MCF 10A (cell line): Measurements from ENCODE around the gene PARVB. TPM values are rescaled to one million over a fixed set of nuclear protein-coding genes. Genes with fewer than 3 reads are reported as not detected.

ENCODE experiments used
- BruUV-seq: library from RNA; stranded (reverse); fragments of 400-500 nt; replicated peaks from 2 replicates; lab custom pipeline; 2021; lab: Mats Ljungman, UMichigan
- CTCF ChIA-PET: fragments of 300-600 bp; sonication (Branson Sonifier 250); formaldehyde crosslinking; extraction: SDS; loops from one replicate; lab custom pipeline; 2021; ENCODE audit warnings: antibody characterized with exemption, inconsistent platforms; lab: Yijun Ruan, JAX
- POLR2A ChIA-PET: fragments of 300-600, 350-650 bp; sonication (Branson Sonifier 250); formaldehyde crosslinking; extraction: SDS; loops from one replicate; lab custom pipeline; 2020; ENCODE audit warnings: antibody characterized with exemption, inconsistent platforms; lab: Yijun Ruan, JAX
- DNase-seq: peaks from one replicate; pipeline ENCODE4 v3.0.0-alpha.2; 2018; ENCODE audit not compliant: unreplicated experiment
- H3K27ac Mint-ChIP-seq: one replicate; pipeline ENCODE4 v1.8.0; 2022; ENCODE audit warnings: mild to moderate bottlenecking, low read depth, mixed read lengths; ENCODE audit not compliant: unreplicated experiment
- H3K27me3 Mint-ChIP-seq: one replicate; pipeline ENCODE4 v1.8.0; 2022; ENCODE audit warnings: mixed read lengths; ENCODE audit not compliant: insufficient read depth, unreplicated experiment
- H3K36me3 Mint-ChIP-seq: one replicate; pipeline ENCODE4 v1.8.0; 2022; ENCODE audit warnings: mild to moderate bottlenecking, moderate library complexity, mixed read lengths; ENCODE audit not compliant: insufficient read depth, unreplicated experiment
- H3K4me1 Mint-ChIP-seq: one replicate; pipeline ENCODE4 v1.8.0; 2022; ENCODE audit warnings: mixed read lengths; ENCODE audit not compliant: insufficient read depth, unreplicated experiment
- H3K4me3 Mint-ChIP-seq: one replicate; pipeline ENCODE4 v1.8.0; 2022; ENCODE audit warnings: mild to moderate bottlenecking, moderate library complexity, mixed read lengths; ENCODE audit not compliant: unreplicated experiment
- H3K9me3 Mint-ChIP-seq: one replicate; pipeline ENCODE4 v1.8.0; 2022; ENCODE audit warnings: mixed read lengths; ENCODE audit not compliant: unreplicated experiment
- CTCF ChIP-seq: fragments of 200-600 bp; IDR thresholded peaks from one replicate; pipeline ENCODE4 v1.8.0; 2022; ENCODE audit warnings: antibody characterized with exemption, mild to moderate bottlenecking; ENCODE audit not compliant: unreplicated experiment
- intact Hi-C: fragments of 100-400 bp; cut with micrococcal nuclease; formaldehyde crosslinking; loops from 2 replicates; pipeline ENCODE4 v1.14.1; 2022
- total RNA-seq: library from RNA; stranded (reverse); gene quantifications from 2 replicates; pipeline ENCODE4 v1.2.3, GENCODE V29; 2022

The PARVB gene
- total RNA-seq, 1 experiment from 2014 or later: 26.0 TPM

DNA sequence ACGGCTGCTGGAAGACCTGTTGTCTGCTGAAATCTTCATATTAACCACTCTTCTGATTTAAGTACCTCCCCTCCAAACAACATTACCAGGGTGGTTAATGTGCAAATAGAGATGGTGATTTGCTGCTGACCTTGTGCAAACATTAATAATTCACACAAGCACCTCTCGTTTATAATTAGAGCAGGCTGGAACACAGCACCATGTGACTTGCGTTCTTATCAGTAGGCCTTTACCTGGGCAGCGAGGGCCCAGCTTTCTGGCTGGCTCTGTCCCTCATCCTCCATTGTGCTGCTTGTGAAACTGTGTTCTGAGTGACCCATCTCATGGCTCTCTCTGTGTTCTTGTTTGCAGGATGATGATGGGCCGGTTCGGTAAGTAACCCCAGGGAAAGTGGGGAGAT lies 115.7 kb downstream of the PARVB start:
- no peaks in the 10 kb centered on the region for H3K27me3 Mint-ChIP-seq
- H3K4me3 Mint-ChIP-seq: no peak overlapping the region
- ChIA-PET CTCF (no interaction called here), POLR2A (no interaction called here)
- DNase-seq: no peak
- intact Hi-C loops: no loop called here
- BruUV-seq: no TSS peak
- TF ChIP-seq CTCF: no peak
- H3K27ac Mint-ChIP-seq: no peak overlapping the region
- H3K36me3 Mint-ChIP-seq: peaks cover 6% of the 10 kb centered on the region
- H3K9me3 Mint-ChIP-seq: peaks cover 5% of the 10 kb centered on the region
- H3K4me1 Mint-ChIP-seq: no peaks in the 10 kb centered on the region

GRCh38 chr22:44142421-44143104 lies 118.5 kb downstream of the PARVB start:
- DNase-seq: no peak
- Mint-ChIP-seq H3K9me3 (no peaks in the 10 kb centered on the region), H3K27me3 (no peaks in the 10 kb centered on the region), H3K4me3 (no peak overlapping the region), H3K27ac (no peak overlapping the region), H3K36me3 (peaks cover 6% of the 10 kb centered on the region), H3K4me1 (no peaks in the 10 kb centered on the region)
- intact Hi-C loops: no loop called here
- POLR2A ChIA-PET: no interaction called here
- no peak for TF ChIP-seq CTCF
- CTCF ChIA-PET: no interaction called here
- BruUV-seq: no TSS peak

DNA sequence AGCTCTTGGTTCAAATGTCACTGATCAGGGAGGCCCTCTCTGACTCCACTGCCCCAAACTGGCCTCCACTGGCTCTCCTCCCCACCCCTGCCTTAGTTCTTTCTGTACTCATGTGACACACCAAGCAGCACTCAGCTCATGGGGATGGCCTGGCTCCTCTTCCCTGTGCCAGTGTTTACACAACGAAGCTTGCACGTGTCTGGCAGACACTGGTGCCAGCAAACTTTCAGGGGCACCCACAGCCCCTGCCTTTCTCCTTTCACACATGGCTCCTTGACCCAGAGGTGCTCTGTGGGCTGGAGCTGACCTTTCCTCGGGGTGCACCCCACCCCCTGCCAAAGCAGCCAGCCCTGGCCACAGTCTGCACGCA lies 119.0 kb downstream of the PARVB start:
- CTCF ChIA-PET: no interaction called here
- TF ChIP-seq CTCF: no peak
- H3K36me3 Mint-ChIP-seq: peaks cover 6% of the 10 kb centered on the region
- H3K4me1 Mint-ChIP-seq: no peaks in the 10 kb centered on the region
- no peaks in the 10 kb centered on the region for H3K27me3 Mint-ChIP-seq
- no peak overlapping the region for H3K4me3 Mint-ChIP-seq
- H3K9me3 Mint-ChIP-seq: no peaks in the 10 kb centered on the region
- POLR2A ChIA-PET: no interaction called here
- intact Hi-C loops: no loop called here
- no TSS peak for BruUV-seq
- DNase-seq: no peak
- H3K27ac Mint-ChIP-seq: no peak overlapping the region

DNA sequence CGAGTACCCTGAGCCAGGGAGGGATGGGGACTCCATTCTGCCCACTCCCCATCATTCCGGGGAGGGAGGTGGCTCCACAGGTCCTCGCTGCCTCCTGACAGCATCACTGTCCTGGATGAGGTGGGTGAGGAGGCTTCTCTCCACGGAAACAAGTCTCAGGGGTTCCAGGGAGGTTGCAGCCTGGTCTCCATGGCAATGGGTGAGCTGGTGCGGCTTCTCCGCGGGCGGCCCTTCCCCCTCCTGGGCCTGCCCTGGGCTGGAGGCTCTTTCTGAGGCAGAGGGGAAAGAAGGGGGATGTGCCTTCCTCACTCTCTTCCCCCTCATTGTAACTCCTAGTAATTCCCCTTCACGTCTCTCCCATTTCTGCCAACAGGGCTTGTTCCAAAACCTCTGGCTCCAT lies 119.5 kb downstream of the PARVB start:
- ChIA-PET CTCF (no interaction called here), POLR2A (no interaction called here)
- H3K36me3 Mint-ChIP-seq: peaks cover 6% of the 10 kb centered on the region
- no peaks in the 10 kb centered on the region for H3K27me3 Mint-ChIP-seq
- no peak for DNase-seq
- intact Hi-C loops: no loop called here
- TF ChIP-seq CTCF: no peak
- H3K9me3 Mint-ChIP-seq: no peaks in the 10 kb centered on the region
- no peak overlapping the region for H3K27ac Mint-ChIP-seq
- H3K4me1 Mint-ChIP-seq: no peaks in the 10 kb centered on the region
- H3K4me3 Mint-ChIP-seq: no peak overlapping the region
- no TSS peak for BruUV-seq
